HEK293 (cell line): ENCODE results near the gene ZNF556.

Source experiments
- ATF2 ChIP-seq: fragments of 450-650 bp; formaldehyde crosslinking; IDR thresholded peaks from 2 replicates; pipeline ENCODE4 v1.5.1; 2016; ENCODE audit warnings: missing biosample characterization, missing genetic modification characterization, low read depth
- CTCF ChIP-seq: fragments of 450-650 bp; formaldehyde crosslinking; IDR thresholded peaks from 2 replicates; pipeline ENCODE4 v1.5.1; 2016; ENCODE audit warnings: missing biosample characterization, missing genetic modification characterization
- PATZ1 ChIP-seq: fragments of 450-650 bp; formaldehyde crosslinking; IDR thresholded peaks from 2 replicates; pipeline ENCODE4 v1.5.1; 2016; ENCODE audit warnings: missing biosample characterization, missing genetic modification characterization
- YY1 ChIP-seq: fragments of 450-650 bp; formaldehyde crosslinking; IDR thresholded peaks from 2 replicates; pipeline ENCODE4 v1.5.1; 2018; ENCODE audit warnings: missing biosample characterization, missing genetic modification characterization
- ZNF311 ChIP-seq: fragments of 450-650 bp; formaldehyde crosslinking; IDR thresholded peaks from 2 replicates; pipeline ENCODE4 v1.5.1; 2017; ENCODE audit warnings: missing biosample characterization, missing genetic modification characterization, borderline replicate concordance
- ZNF549 ChIP-seq: fragments of 450-650 bp; IDR thresholded peaks from 2 replicates; pipeline ENCODE4 v1.5.1; 2018; ENCODE audit warnings: missing biosample characterization, missing genetic modification characterization, mild to moderate bottlenecking, inconsistent platforms, moderate library complexity
- ZNF747 ChIP-seq: fragments of 450-650 bp; formaldehyde crosslinking; IDR thresholded peaks from 2 replicates; pipeline ENCODE4 v1.5.1; 2016; ENCODE audit warnings: missing biosample characterization, missing genetic modification characterization
- TF ChIP-seq, protein P1 (sequence below): IDR thresholded peaks from 2 replicates; pipeline ENCODE4 v1.6.1; 2011; ENCODE audit warnings: mild to moderate bottlenecking, low read depth, low read length, borderline replicate concordance

- TF ChIP-seq CTCF (tag by site-specific recombination) = no peak
- no peak for TF ChIP-seq ZNF549
- no peak for TF ChIP-seq ZNF747 (tag by site-specific recombination)
- TF ChIP-seq PATZ1 = no peak
- no peak for TF ChIP-seq YY1 (tag by site-specific recombination)
- TF ChIP-seq ZNF311 (tag by site-specific recombination) = no peak
- TF ChIP-seq, protein P1, sequence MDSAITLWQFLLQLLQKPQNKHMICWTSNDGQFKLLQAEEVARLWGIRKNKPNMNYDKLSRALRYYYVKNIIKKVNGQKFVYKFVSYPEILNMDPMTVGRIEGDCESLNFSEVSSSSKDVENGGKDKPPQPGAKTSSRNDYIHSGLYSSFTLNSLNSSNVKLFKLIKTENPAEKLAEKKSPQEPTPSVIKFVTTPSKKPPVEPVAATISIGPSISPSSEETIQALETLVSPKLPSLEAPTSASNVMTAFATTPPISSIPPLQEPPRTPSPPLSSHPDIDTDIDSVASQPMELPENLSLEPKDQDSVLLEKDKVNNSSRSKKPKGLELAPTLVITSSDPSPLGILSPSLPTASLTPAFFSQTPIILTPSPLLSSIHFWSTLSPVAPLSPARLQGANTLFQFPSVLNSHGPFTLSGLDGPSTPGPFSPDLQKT = no peak
- TF ChIP-seq ATF2 (tag by site-specific recombination) = peak; percentile 67
These were observed 19.6 kb upstream of the ZNF556 start for GRCh38 chr19:2847507-2847906.
